Adrenal gland (tissue), 5 donors: Measurements from ENCODE around the gene CDK4.

Experiments
- POLR2A ChIP-seq, 2 donors: fragments of 450-650 bp; IDR thresholded peaks; one replicate each; pipeline ENCODE4 v1.6.1; 2017; ENCODE audit warnings: antibody characterized with exemption in 2 of 2, mild to moderate bottlenecking in 2 of 2, moderate library complexity in 1 of 2
- TF ChIP-seq, protein P1 (sequence below), 6 experiments: fragments of 450-650 bp in 4 of 6; fragments of 200-600 bp in 2 of 6; sonication (generic) in 1 of 6; IDR thresholded peaks; 1 replicate in 5 of 6; 2 replicates in 1 of 6; pipeline versions ENCODE4 v1.5.1 to v1.8.0; 2016 to 2021; ENCODE audit warnings: antibody characterized with exemption in 6 of 6, mild to moderate bottlenecking in 2 of 6, moderate library complexity in 1 of 6
- donor health status: DM: no; HTN: no; CAD: no.

- TF ChIP-seq, protein P1, sequence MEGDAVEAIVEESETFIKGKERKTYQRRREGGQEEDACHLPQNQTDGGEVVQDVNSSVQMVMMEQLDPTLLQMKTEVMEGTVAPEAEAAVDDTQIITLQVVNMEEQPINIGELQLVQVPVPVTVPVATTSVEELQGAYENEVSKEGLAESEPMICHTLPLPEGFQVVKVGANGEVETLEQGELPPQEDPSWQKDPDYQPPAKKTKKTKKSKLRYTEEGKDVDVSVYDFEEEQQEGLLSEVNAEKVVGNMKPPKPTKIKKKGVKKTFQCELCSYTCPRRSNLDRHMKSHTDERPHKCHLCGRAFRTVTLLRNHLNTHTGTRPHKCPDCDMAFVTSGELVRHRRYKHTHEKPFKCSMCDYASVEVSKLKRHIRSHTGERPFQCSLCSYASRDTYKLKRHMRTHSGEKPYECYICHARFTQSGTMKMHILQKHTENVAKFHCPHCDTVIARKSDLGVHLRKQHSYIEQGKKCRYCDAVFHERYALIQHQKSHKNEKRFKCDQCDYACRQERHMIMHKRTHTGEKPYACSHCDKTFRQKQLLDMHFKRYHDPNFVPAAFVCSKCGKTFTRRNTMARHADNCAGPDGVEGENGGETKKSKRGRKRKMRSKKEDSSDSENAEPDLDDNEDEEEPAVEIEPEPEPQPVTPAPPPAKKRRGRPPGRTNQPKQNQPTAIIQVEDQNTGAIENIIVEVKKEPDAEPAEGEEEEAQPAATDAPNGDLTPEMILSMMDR (IDR thresholded peaks at IDR 0.05) = no peak
- TF ChIP-seq POLR2A (IDR thresholded peaks at IDR 0.05) = no peak
These were observed 29.1 kb downstream of the CDK4 start for GRCh38 chr12:57722716-57723629.
